ENCODE data around the gene NTF3. TPM values are rescaled to one million over a fixed set of nuclear protein-coding genes. Genes with fewer than 3 reads are reported as not detected.

NTF3 gene
- total RNA-seq, 2 donors from 2014 or later = 0.71 to 4.1 TPM

- Mint-ChIP-seq H3K4me3 (no peak overlapping the region), H3K4me1 (peaks cover 16% of the 10 kb centered on the region), H3K27me3 (ENCODE audit: insufficient read depth) (peaks cover 46% of the 10 kb centered on the region), H3K9me3 (peaks cover 8% of the 10 kb centered on the region), H3K36me3 (ENCODE audit: low read depth) (peaks cover 4% of the 10 kb centered on the region), H3K27ac (no peak overlapping the region)
- no peak overlapping the region for H3K9ac ChIP-seq (ENCODE audit: extremely low read depth, low read length, poor library complexity, severe bottlenecking)
- no peaks in the 10 kb centered on the region for H3K4me1 ChIP-seq (ENCODE audit: control insufficient read depth, insufficient read depth, low read length)
- H3K36me3 ChIP-seq (ENCODE audit: control insufficient read depth, insufficient read depth, low read length) = no peaks in the 10 kb centered on the region
- peak; percentile 77 for DNase-seq
- no peak for TF ChIP-seq CTCF (conservative IDR thresholded peaks at IDR 0.05)
- H3K27me3 ChIP-seq (ENCODE audit: control insufficient read depth, insufficient read depth, low read length, poor library complexity, severe bottlenecking) = peaks cover 25% of the 10 kb centered on the region
- 76 to 88% methylated on average over 9 to 10 of the region's 10 CpGs for WGBS, 2 experiments (ENCODE audit: insufficient coverage in 1 of 2, insufficient read length in 1 of 2)
- no peaks in the 10 kb centered on the region for H3K9me3 ChIP-seq (ENCODE audit: control insufficient read depth, low read length)
- no peak overlapping the region for H3K27ac ChIP-seq (ENCODE audit: low read depth, low read length)
- H3K4me3 ChIP-seq (ENCODE audit: low read length) = no peak overlapping the region
These were observed 9.8 kb downstream of the NTF3 start for GRCh38 chr12:5441497-5442236.

GRCh38 chr12:5442251-5443006, 10.5 kb downstream of the NTF3 start:
- H3K9me3 ChIP-seq (ENCODE audit: control insufficient read depth, low read length) = no peaks in the 10 kb centered on the region
- Mint-ChIP-seq H3K36me3 (ENCODE audit: low read depth) (peaks cover 4% of the 10 kb centered on the region), H3K9me3 (peaks cover 8% of the 10 kb centered on the region), H3K27me3 (ENCODE audit: insufficient read depth) (peaks cover 50% of the 10 kb centered on the region), H3K4me3 (no peak overlapping the region), H3K4me1 (peaks cover 16% of the 10 kb centered on the region), H3K27ac (no peak overlapping the region)
- no peaks in the 10 kb centered on the region for H3K36me3 ChIP-seq (ENCODE audit: control insufficient read depth, insufficient read depth, low read length)
- H3K4me1 ChIP-seq (ENCODE audit: control insufficient read depth, insufficient read depth, low read length) = no peaks in the 10 kb centered on the region
- peak; percentile 79 for DNase-seq
- H3K4me3 ChIP-seq (ENCODE audit: low read length) = no peak overlapping the region
- H3K9ac ChIP-seq (ENCODE audit: extremely low read depth, low read length, poor library complexity, severe bottlenecking) = no peak overlapping the region
- peaks cover 23% of the 10 kb centered on the region for H3K27me3 ChIP-seq (ENCODE audit: control insufficient read depth, insufficient read depth, low read length, poor library complexity, severe bottlenecking)
- WGBS, 2 experiments (ENCODE audit: insufficient coverage in 1 of 2, insufficient read length in 1 of 2) = 80% methylated on average over 5 to 11 of the region's 11 CpGs
- peak; percentile 99 for TF ChIP-seq CTCF (conservative IDR thresholded peaks at IDR 0.05)
- H3K27ac ChIP-seq (ENCODE audit: low read depth, low read length) = no peak overlapping the region

- H3K27me3 ChIP-seq (ENCODE audit: control insufficient read depth, insufficient read depth, low read length, poor library complexity, severe bottlenecking) = peaks cover 17% of the 10 kb centered on the region
- WGBS, 2 experiments (ENCODE audit: insufficient coverage in 1 of 2, insufficient read length in 1 of 2) = 80 to 89% methylated on average over 4 to 6 of the region's 6 CpGs
- H3K27me3 Mint-ChIP-seq (ENCODE audit: insufficient read depth) = peaks cover 61% of the 10 kb centered on the region
These were observed 12.6 kb downstream of the NTF3 start for GRCh38 chr12:5444520-5444919.

More at GRCh38 chr12:5444520-5444919, 12.6 kb downstream of the NTF3 start:
- H3K9me3 ChIP-seq (ENCODE audit: control insufficient read depth, low read length) = no peaks in the 10 kb centered on the region
- no peak overlapping the region for H3K9ac ChIP-seq (ENCODE audit: extremely low read depth, low read length, poor library complexity, severe bottlenecking)
- Mint-ChIP-seq H3K4me1 (peaks cover 9% of the 10 kb centered on the region), H3K27ac (no peak overlapping the region), H3K9me3 (no peaks in the 10 kb centered on the region), H3K4me3 (no peak overlapping the region), H3K36me3 (ENCODE audit: low read depth) (no peaks in the 10 kb centered on the region)
- no peaks in the 10 kb centered on the region for H3K4me1 ChIP-seq (ENCODE audit: control insufficient read depth, insufficient read depth, low read length)
- H3K27ac ChIP-seq (ENCODE audit: low read depth, low read length) = no peak overlapping the region
- no peak for TF ChIP-seq CTCF (conservative IDR thresholded peaks at IDR 0.05)
- no peak overlapping the region for H3K4me3 ChIP-seq (ENCODE audit: low read length)
- DNase-seq = no peak
- no peaks in the 10 kb centered on the region for H3K36me3 ChIP-seq (ENCODE audit: control insufficient read depth, insufficient read depth, low read length)
